PFSK-1 (cell line): ENCODE results near the gene MEPE.

Experiments used
- FOXP2 ChIP-seq: optimal IDR thresholded peaks from 2 replicates; pipeline ENCODE3; 2011; ENCODE audit warnings: borderline replicate concordance, control low read depth, inconsistent platforms; ENCODE audit not compliant: insufficient read depth; ENCODE audit errors: extremely low read length, extremely low read depth
- POLR2AphosphoS5 ChIP-seq: IDR thresholded peaks from 2 replicates; pipeline ENCODE4 v1.6.1; 2012; ENCODE audit warnings: low read depth, mild to moderate bottlenecking, control low read depth, low read length, moderate library complexity
- SIN3A ChIP-seq: IDR thresholded peaks from 2 replicates; pipeline ENCODE4 v1.6.1; 2012; ENCODE audit warnings: mild to moderate bottlenecking, low read length, moderate library complexity, borderline replicate concordance; ENCODE audit not compliant: insufficient read depth
- TAF1 ChIP-seq: IDR thresholded peaks from 2 replicates; pipeline ENCODE4 v1.6.1; 2012; ENCODE audit warnings: low read length, control low read depth, borderline replicate concordance; ENCODE audit not compliant: insufficient read depth
- TF ChIP-seq, protein P1 (sequence below), 2 experiments: IDR thresholded peaks; 2 replicates each; pipeline versions ENCODE4 v1.6.1 to v1.8.0; 2011 to 2012; ENCODE audit warnings: low read depth in 2 of 2, low read length in 2 of 2, control low read depth in 1 of 2, inconsistent platforms in 1 of 2, mild to moderate bottlenecking in 1 of 2, moderate library complexity in 1 of 2; ENCODE audit not compliant: insufficient read depth in 1 of 2

DNA sequence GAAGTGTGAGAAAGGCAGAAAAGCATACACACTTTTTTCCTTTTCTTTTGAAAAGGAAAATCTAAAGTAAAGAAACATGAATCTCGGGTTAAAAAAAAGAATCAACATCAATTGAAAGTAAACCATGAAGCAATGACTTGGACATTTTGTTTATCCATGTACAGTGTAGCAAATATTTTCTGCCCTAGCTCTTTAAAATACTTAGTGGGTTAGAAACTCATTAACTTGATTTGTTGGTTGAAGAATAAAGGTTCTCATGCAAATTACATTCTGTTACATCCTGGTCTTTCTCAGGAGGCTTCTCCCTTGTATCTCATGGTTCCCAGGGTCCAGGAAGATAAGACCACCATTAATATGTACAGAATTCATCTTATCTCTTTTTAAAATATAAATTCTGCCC is 9.0 kb upstream of the MEPE start:
- TF ChIP-seq FOXP2 = no peak
- no peak for TF ChIP-seq POLR2AphosphoS5
- TF ChIP-seq, protein P1, sequence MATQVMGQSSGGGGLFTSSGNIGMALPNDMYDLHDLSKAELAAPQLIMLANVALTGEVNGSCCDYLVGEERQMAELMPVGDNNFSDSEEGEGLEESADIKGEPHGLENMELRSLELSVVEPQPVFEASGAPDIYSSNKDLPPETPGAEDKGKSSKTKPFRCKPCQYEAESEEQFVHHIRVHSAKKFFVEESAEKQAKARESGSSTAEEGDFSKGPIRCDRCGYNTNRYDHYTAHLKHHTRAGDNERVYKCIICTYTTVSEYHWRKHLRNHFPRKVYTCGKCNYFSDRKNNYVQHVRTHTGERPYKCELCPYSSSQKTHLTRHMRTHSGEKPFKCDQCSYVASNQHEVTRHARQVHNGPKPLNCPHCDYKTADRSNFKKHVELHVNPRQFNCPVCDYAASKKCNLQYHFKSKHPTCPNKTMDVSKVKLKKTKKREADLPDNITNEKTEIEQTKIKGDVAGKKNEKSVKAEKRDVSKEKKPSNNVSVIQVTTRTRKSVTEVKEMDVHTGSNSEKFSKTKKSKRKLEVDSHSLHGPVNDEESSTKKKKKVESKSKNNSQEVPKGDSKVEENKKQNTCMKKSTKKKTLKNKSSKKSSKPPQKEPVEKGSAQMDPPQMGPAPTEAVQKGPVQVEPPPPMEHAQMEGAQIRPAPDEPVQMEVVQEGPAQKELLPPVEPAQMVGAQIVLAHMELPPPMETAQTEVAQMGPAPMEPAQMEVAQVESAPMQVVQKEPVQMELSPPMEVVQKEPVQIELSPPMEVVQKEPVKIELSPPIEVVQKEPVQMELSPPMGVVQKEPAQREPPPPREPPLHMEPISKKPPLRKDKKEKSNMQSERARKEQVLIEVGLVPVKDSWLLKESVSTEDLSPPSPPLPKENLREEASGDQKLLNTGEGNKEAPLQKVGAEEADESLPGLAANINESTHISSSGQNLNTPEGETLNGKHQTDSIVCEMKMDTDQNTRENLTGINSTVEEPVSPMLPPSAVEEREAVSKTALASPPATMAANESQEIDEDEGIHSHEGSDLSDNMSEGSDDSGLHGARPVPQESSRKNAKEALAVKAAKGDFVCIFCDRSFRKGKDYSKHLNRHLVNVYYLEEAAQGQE (IDR thresholded peaks at IDR 0.05; ENCODE audit: insufficient read depth in 1 of 2, low read depth in 2 of 2, low read length in 2 of 2) = no peak
- no peak for TF ChIP-seq TAF1
- no peak for TF ChIP-seq SIN3A
